ENCODE results near the gene PCSK5. TPM values are rescaled to one million over a fixed set of nuclear protein-coding genes. Genes with fewer than 3 reads are reported as not detected.

The PCSK5 gene
- total and polyA plus RNA-seq, 2 of the 8 experiments (the other 6 are each of a cell fraction or from before 2014, with no cell fraction given) = 5.5 to 10.7 TPM

DNA sequence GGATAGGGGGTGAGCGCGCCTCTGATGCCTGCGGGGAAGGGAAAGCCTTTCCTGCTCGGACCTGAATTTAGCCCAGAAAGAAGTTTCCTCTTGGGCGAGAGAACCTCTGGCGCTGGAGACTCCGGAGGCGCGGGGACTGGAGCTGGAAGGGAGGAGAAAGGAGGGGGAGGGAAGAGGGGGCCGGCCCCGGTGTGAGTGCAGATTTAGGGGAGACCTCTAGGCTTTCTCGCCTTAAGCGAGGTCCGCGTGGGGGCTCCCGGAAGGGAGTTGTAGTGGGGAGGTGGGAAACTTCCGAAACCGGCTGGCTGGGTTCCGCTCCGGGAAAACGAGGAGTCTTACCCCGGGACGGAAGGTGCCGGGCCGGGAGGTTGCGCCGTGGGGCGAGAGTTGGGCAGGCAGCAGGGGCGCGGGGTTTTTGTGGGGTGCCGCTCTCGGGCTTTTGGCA lies 1.3 kb downstream of the PCSK5 start:
- CTCF ChIA-PET (ENCODE audit: partially characterized antibody) = interaction anchor here (1.0 to 1.4 kb wide), 2 partner anchors 17 to 84 kb away, joined by 3 read pairs; no protein-coding TSS in a partner anchor
- WGBS, 2 experiments (ENCODE audit: extremely low coverage in 1 of 2, insufficient coverage in 1 of 2, insufficient read length in 1 of 2, insufficient replicate concordance in 2 of 2, low coverage in 1 of 2, low lambda C conversion rate in 2 of 2, missing lambda C conversion rate in 1 of 2) = 2% methylated on average over 21 of the region's 32 CpGs; no CpG with 5 or more reads in 1 of the 2 experiments

More for the DNA sequence above, 1.3 kb downstream of the PCSK5 start:
- Histone ChIP-seq H2BK120ac (replicated peaks; ENCODE audit: low read depth, low read length) (no peak overlapping the region), H3K23ac (ENCODE audit: insufficient read length) (no peak overlapping the region), H4K5ac (ENCODE audit: insufficient read length, low read depth, low read length) (no peak overlapping the region), H2BK12ac (ENCODE audit: low read depth, low read length) (no peak overlapping the region), H3K4me1 (replicated peaks in 1 of 4; ENCODE audit: control insufficient read depth in 3 of 4, insufficient read depth in 4 of 4, low read length in 3 of 4) (peaks cover 4 to 20% (median 11%) of the 10 kb centered on the region in 4 experiments; a peak in 5 of 7 replicates), H2AK5ac (ENCODE audit: low read depth, low read length) (no peak overlapping the region), H3K14ac (ENCODE audit: insufficient read length) (no peak overlapping the region), H3K4ac (replicated peaks; ENCODE audit: insufficient read length, low read depth, low read length) (no peak overlapping the region), H3K79me1 (ENCODE audit: low read depth, low read length) (no peaks in the 10 kb centered on the region; the same call in 1 of the 2 replicates), H3K27ac (ENCODE audit: low read depth, low read length) (no peak overlapping the region), H3K23me2 (ENCODE audit: low read depth, low read length) (peaks cover 22% of the 10 kb centered on the region), H3K9ac (replicated peaks in 1 of 4; ENCODE audit: extremely low read depth in 1 of 4, low read depth in 3 of 4, low read length in 3 of 4) (peak overlapping the region in 3 of 4 experiments; percentile 39 to 65 (median 58); a peak in 5 of 7 replicates), H2BK20ac (ENCODE audit: low read length) (no peak overlapping the region), H2BK5ac (ENCODE audit: low read depth, low read length) (no peak overlapping the region), H4K8ac (ENCODE audit: extremely low read depth, insufficient read depth, low read length) (no peak overlapping the region), H3K27me3 (replicated peaks in 1 of 4; ENCODE audit: control insufficient read depth in 3 of 4, extremely low read depth in 1 of 4, insufficient read depth in 3 of 4, low read length in 3 of 4) (peaks cover 0 to 14% (median 5%) of the 10 kb centered on the region in 4 experiments; a peak in 4 of 7 replicates), H2BK15ac (ENCODE audit: low read length) (no peak overlapping the region), H3K4me3 (ENCODE audit: extremely low read depth in 1 of 4, insufficient read depth in 2 of 4, low read depth in 3 of 4, low read length in 4 of 4) (peak overlapping the region; percentile 77 to 86 (median 82)), H3K9me3 (ENCODE audit: insufficient read depth in 2 of 2, low read depth in 1 of 2, low read length in 1 of 2) (no peaks in the 10 kb centered on the region), H4K20me1 (replicated peaks in 1 of 2; ENCODE audit: control insufficient read depth in 1 of 2, insufficient read depth in 2 of 2, low read length in 2 of 2) (no peaks in the 10 kb centered on the region), H2AFZ (ENCODE audit: low read length) (no peak overlapping the region), H3K36me3 (ENCODE audit: control insufficient read depth in 2 of 4, insufficient read depth in 4 of 4, low read length in 3 of 4) (no peaks in the 10 kb centered on the region), H3K79me2 (ENCODE audit: control insufficient read depth in 1 of 2, insufficient read depth in 2 of 2, low read length in 2 of 2) (peaks cover 3 to 49% of the 10 kb centered on the region in 2 experiments; a peak in 3 of 4 replicates), H3K18ac (ENCODE audit: extremely low read depth, low read length) (0 out of 2 replicates have a peak overlapping the region, but pooled peaks have one; percentile 4), H3K4me2 (ENCODE audit: insufficient read depth in 1 of 2, low read depth in 2 of 2, low read length in 2 of 2) (peak overlapping the region; percentile 98), H3K56ac (replicated peaks; ENCODE audit: insufficient read length, low read depth, low read length) (no peak overlapping the region), H4K91ac (replicated peaks; ENCODE audit: insufficient read length, low read length) (no peak overlapping the region)
- TF ChIP-seq CTBP2 (IDR thresholded peaks at IDR 0.05; ENCODE audit: borderline replicate concordance, insufficient read depth, insufficient read length, low read length) (peak; percentile 23), ZNF274 (IDR thresholded peaks at IDR 0.05; ENCODE audit: borderline replicate concordance, extremely low read depth, low read length) (no peak)
- POLR2A ChIA-PET (ENCODE audit: partially characterized antibody) = interaction anchor here (1.5 to 2.3 kb wide), 2 partner anchors 12 to 46 kb away, joined by 3 to 8 read pairs; no protein-coding TSS in a partner anchor
- DNase-seq (ENCODE audit: low read depth in 1 of 2, low spot score in 2 of 2) = peak in 1 of 2 experiments; percentile 63
- FAIRE-seq = no peak
